Neural cell (in vitro differentiated cells): ENCODE measurements around the gene SWSAP1. TPM values are rescaled to one million over a fixed set of nuclear protein-coding genes. Genes with fewer than 3 reads are reported as not detected.

ENCODE experiments used
- H2AFZ ChIP-seq: fragments of 200-600, 300-800 bp; sonication (generic), shearing (Covaris generic); 2 replicates; pipeline ENCODE4 v1.6.0; 2014; ENCODE audit warnings: low read depth, mild to moderate bottlenecking, antibody characterized with exemption, low read length, moderate library complexity
- H3F3A ChIP-seq: fragments of 200-600 bp; shearing (Covaris generic); 2 replicates; pipeline ENCODE4 v1.6.1; 2016; ENCODE audit warnings: mild to moderate bottlenecking, moderate library complexity, mixed read lengths, antibody characterized with exemption, low read length; ENCODE audit not compliant: insufficient read depth, poor library complexity, severe bottlenecking
- H3K27ac ChIP-seq: fragments of 200-600, 300-800 bp; sonication (generic), shearing (Covaris generic); 2 replicates; pipeline ENCODE4 v1.5.1; 2014; ENCODE audit warnings: mild to moderate bottlenecking, low read length, moderate library complexity
- H3K27me3 ChIP-seq: fragments of 300-800, 200-600 bp; sonication (generic), shearing (Covaris generic); 2 replicates; pipeline ENCODE4 v1.6.0; 2014; ENCODE audit warnings: mild to moderate bottlenecking, low read depth, low read length, moderate library complexity; ENCODE audit not compliant: insufficient read depth
- H3K36me3 ChIP-seq: fragments of 300-800, 200-600 bp; sonication (generic), shearing (Covaris generic); 2 replicates; pipeline ENCODE4 v1.5.1; 2014; ENCODE audit warnings: mild to moderate bottlenecking, antibody characterized with exemption, low read length, moderate library complexity; ENCODE audit not compliant: insufficient read depth
- H3K4me2 ChIP-seq: fragments of 300-800, 200-600 bp; sonication (generic), shearing (Covaris generic); 2 replicates; pipeline ENCODE4 v1.6.0; 2014; ENCODE audit warnings: mild to moderate bottlenecking, low read length
- H3K4me3 ChIP-seq: fragments of 300-800, 200-600 bp; sonication (generic), shearing (Covaris generic); 2 replicates; pipeline ENCODE4 v1.5.1; 2014; ENCODE audit warnings: mild to moderate bottlenecking, low read length, moderate library complexity
- H3K79me2 ChIP-seq: fragments of 200-600 bp; shearing (Covaris generic); replicated peaks from 2 replicates; pipeline ENCODE4 v1.6.0; 2014; ENCODE audit warnings: mild to moderate bottlenecking, low read length, moderate library complexity; ENCODE audit not compliant: insufficient read depth
- H3K9ac ChIP-seq: fragments of 300-800, 200-600 bp; sonication (generic), shearing (Covaris generic); 2 replicates; pipeline ENCODE4 v1.6.1; 2016; ENCODE audit warnings: mild to moderate bottlenecking, low read length, mixed read lengths
- H3K9me2 ChIP-seq: fragments of 200-600 bp; shearing (Covaris generic); 2 replicates; pipeline ENCODE4 v1.6.1; 2016; ENCODE audit warnings: mild to moderate bottlenecking, low read length, mixed read lengths; ENCODE audit not compliant: insufficient read depth
- H3K9me3 ChIP-seq: fragments of 200-600, 300-800 bp; sonication (generic), shearing (Covaris generic); 2 replicates; pipeline ENCODE4 v1.6.1; 2016; ENCODE audit warnings: mild to moderate bottlenecking, mixed run types, low read length, moderate library complexity, mixed read lengths
- H4K20me1 ChIP-seq: fragments of 200-600 bp; shearing (Covaris generic); 2 replicates; pipeline ENCODE4 v1.6.1; 2016; ENCODE audit warnings: mild to moderate bottlenecking, mixed run types; ENCODE audit not compliant: insufficient read depth
- EP300 ChIP-seq: fragments of 450-650 bp; conservative IDR thresholded peaks from 2 replicates; pipeline ENCODE4 v1.6.1; 2014; ENCODE audit warnings: antibody characterized with exemption, mild to moderate bottlenecking, moderate library complexity; ENCODE audit not compliant: poor library complexity, severe bottlenecking
- EZH2 ChIP-seq: fragments of 200-600, 300-800 bp; shearing (Covaris generic), sonication (generic); IDR thresholded peaks from 2 replicates; pipeline ENCODE4 v1.6.1; 2014; ENCODE audit warnings: antibody characterized with exemption, low read length, borderline replicate concordance, mild to moderate bottlenecking; ENCODE audit not compliant: insufficient read depth, poor library complexity, severe bottlenecking
- MXI1 ChIP-seq: fragments of 450-650 bp; conservative IDR thresholded peaks from 2 replicates; pipeline ENCODE4 v1.6.1; 2014; ENCODE audit warnings: antibody characterized with exemption, mild to moderate bottlenecking; ENCODE audit not compliant: poor library complexity, severe bottlenecking
- POLR2AphosphoS5 ChIP-seq: IDR thresholded peaks from 2 replicates; pipeline ENCODE4 v1.6.1; 2012
- RAD21 ChIP-seq: fragments of 450-650 bp; conservative IDR thresholded peaks from 2 replicates; pipeline ENCODE4 v1.6.1; 2014; ENCODE audit warnings: antibody characterized with exemption, mild to moderate bottlenecking, moderate library complexity
- SMC3 ChIP-seq: fragments of 450-650 bp; conservative IDR thresholded peaks from 2 replicates; pipeline ENCODE4 v1.6.1; 2014; ENCODE audit warnings: antibody characterized with exemption, mild to moderate bottlenecking, moderate library complexity; ENCODE audit not compliant: poor library complexity
- TAF1 ChIP-seq: IDR thresholded peaks from 2 replicates; pipeline ENCODE4 v1.6.1; 2012; ENCODE audit warnings: low read depth
- polyA plus RNA-seq: library from polyadenylated mRNA; depleted of rRNA; stranded (reverse); fragments of >200 nt; gene quantifications from 2 replicates; pipeline ENCODE4 v1.2.3, GENCODE V29; 2014
- TF ChIP-seq, protein P1 (sequence below): fragments of 450-650 bp; IDR thresholded peaks from 2 replicates; pipeline ENCODE4 v1.5.1; 2014; ENCODE audit warnings: antibody characterized with exemption, mild to moderate bottlenecking, moderate library complexity; ENCODE audit not compliant: poor library complexity, severe bottlenecking
- TF ChIP-seq, protein P2 (sequence below): IDR thresholded peaks from 2 replicates; pipeline ENCODE4 v1.6.1; 2012; ENCODE audit warnings: borderline replicate concordance

Gene SWSAP1
- polyA plus RNA-seq, 1 donor from 2014 or later: 2.4 TPM

DNA sequence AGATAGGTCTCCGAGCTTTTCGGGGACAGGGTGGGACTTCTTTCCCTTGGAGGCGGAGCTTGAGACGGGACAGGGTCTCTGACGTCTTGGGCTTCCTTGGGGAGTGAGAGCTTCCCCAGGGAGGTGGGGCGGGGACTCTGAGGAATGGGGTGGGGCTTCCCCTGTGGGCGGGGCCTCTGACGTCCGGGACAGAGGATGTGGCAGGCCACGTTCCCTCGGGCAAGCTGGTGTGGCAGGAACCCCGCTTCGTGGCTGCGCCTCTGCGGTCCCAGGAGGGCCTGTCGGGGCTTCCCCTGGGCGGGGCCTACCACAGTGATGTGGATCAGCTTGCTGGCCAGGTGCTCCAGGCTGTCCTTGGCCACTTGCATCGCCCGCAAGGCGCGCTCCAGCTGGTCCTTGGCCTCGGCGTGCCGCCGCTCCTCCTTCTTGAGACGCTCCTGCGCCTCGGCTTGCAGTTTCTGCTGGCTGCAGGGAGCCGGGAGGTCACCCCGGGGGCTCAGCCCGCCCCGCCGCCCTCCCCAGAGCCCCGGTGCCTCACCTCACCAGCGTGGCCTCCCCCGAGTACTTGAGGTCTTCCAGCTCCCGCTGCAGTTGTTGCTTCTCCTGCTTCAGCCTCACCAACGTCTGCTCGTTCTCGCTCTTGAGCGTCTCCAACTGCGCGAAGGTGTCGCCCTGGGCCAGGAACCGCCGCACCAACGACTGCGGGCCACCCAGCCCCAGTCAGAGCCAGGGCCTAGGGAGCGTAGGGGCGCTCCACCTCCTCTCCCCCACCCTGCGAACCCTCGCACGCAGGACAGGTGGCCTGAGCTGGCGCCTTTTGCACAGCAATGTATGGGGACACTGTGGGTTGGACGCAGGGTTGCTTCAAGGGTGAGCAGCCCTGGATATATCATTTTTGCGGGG is 47.9 kb downstream of the SWSAP1 start:
- Histone ChIP-seq H3F3A (no peaks in the 10 kb centered on the region), H3K9ac (no peak overlapping the region), H3K9me2 (no peaks in the 10 kb centered on the region), H3K9me3 (peaks cover 11% of the 10 kb centered on the region), H3K4me3 (no peak overlapping the region), H3K27ac (no peak overlapping the region), H3K36me3 (no peaks in the 10 kb centered on the region), H4K20me1 (no peaks in the 10 kb centered on the region), H2AFZ (no peak overlapping the region), H3K27me3 (peaks cover 64% of the 10 kb centered on the region), H3K4me2 (no peak overlapping the region), H3K79me2 (no peaks in the 10 kb centered on the region)
- TF ChIP-seq SMC3 (no peak), EP300 (no peak)

DNA sequence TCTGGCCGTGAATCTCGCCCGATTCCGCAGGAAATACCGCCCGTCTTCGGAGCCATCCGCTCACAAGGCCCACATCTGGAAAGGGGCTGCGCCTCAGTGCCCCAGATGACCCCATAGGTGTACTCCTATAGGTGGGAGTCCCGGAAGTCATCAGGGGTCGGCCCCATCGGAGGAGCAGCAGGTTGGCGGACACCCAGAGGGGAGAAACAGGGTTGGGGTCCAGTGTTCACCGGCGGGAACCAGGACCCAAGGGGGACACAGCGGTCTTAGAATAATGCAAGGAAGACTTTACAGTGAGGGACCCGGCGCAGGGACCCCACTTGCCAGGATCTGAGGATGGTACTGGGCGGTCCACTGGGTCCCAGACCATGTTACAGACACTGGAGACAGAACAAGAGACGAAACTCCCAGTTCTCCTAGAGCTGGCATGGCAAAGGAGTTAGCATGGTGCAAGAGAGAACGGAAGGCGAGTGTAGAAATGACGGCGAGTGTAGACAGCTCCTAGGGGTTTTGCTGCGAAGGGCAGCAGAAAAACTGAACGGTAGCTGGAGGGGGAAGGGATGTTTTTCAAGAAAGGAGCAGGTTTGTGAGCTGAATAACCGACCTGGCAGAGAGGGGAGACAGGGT is 48.8 kb downstream of the SWSAP1 start:
- Histone ChIP-seq H3K4me3 (no peak overlapping the region), H3K9me3 (peaks cover 11% of the 10 kb centered on the region), H4K20me1 (no peaks in the 10 kb centered on the region), H3K27ac (no peak overlapping the region), H3F3A (no peaks in the 10 kb centered on the region), H3K36me3 (no peaks in the 10 kb centered on the region), H3K27me3 (peaks cover 56% of the 10 kb centered on the region), H3K9ac (no peak overlapping the region), H3K4me2 (no peak overlapping the region), H3K9me2 (no peaks in the 10 kb centered on the region), H3K79me2 (no peaks in the 10 kb centered on the region), H2AFZ (no peak overlapping the region)
- TF ChIP-seq RAD21 (no peak), MXI1 (no peak), POLR2AphosphoS5 (no peak), SMC3 (no peak), EP300 (no peak), EZH2 (no peak), TAF1 (no peak)
- TF ChIP-seq, protein P1, sequence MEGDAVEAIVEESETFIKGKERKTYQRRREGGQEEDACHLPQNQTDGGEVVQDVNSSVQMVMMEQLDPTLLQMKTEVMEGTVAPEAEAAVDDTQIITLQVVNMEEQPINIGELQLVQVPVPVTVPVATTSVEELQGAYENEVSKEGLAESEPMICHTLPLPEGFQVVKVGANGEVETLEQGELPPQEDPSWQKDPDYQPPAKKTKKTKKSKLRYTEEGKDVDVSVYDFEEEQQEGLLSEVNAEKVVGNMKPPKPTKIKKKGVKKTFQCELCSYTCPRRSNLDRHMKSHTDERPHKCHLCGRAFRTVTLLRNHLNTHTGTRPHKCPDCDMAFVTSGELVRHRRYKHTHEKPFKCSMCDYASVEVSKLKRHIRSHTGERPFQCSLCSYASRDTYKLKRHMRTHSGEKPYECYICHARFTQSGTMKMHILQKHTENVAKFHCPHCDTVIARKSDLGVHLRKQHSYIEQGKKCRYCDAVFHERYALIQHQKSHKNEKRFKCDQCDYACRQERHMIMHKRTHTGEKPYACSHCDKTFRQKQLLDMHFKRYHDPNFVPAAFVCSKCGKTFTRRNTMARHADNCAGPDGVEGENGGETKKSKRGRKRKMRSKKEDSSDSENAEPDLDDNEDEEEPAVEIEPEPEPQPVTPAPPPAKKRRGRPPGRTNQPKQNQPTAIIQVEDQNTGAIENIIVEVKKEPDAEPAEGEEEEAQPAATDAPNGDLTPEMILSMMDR: no peak
- TF ChIP-seq, protein P2, sequence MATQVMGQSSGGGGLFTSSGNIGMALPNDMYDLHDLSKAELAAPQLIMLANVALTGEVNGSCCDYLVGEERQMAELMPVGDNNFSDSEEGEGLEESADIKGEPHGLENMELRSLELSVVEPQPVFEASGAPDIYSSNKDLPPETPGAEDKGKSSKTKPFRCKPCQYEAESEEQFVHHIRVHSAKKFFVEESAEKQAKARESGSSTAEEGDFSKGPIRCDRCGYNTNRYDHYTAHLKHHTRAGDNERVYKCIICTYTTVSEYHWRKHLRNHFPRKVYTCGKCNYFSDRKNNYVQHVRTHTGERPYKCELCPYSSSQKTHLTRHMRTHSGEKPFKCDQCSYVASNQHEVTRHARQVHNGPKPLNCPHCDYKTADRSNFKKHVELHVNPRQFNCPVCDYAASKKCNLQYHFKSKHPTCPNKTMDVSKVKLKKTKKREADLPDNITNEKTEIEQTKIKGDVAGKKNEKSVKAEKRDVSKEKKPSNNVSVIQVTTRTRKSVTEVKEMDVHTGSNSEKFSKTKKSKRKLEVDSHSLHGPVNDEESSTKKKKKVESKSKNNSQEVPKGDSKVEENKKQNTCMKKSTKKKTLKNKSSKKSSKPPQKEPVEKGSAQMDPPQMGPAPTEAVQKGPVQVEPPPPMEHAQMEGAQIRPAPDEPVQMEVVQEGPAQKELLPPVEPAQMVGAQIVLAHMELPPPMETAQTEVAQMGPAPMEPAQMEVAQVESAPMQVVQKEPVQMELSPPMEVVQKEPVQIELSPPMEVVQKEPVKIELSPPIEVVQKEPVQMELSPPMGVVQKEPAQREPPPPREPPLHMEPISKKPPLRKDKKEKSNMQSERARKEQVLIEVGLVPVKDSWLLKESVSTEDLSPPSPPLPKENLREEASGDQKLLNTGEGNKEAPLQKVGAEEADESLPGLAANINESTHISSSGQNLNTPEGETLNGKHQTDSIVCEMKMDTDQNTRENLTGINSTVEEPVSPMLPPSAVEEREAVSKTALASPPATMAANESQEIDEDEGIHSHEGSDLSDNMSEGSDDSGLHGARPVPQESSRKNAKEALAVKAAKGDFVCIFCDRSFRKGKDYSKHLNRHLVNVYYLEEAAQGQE: no peak
